Colonic mucosa (tissue), 4 donors: ENCODE results near the gene UBTD1. TPM values are rescaled to one million over a fixed set of nuclear protein-coding genes. Genes with fewer than 3 reads are reported as not detected.
A peak's percentile ranks its signal among the peaks of the same experiment; 100 is the strongest.

Experiments used
- DNase-seq: peaks from one replicate; pipeline ENCODE4 v3.0.0-alpha.2; 2020
- H3K27ac ChIP-seq: fragments of 200-600 bp; one replicate; pipeline ENCODE4 v1.8.0; 2021
- H3K27me3 ChIP-seq: fragments of 200-600 bp; one replicate; pipeline ENCODE4 v1.8.0; 2021
- H3K36me3 ChIP-seq: fragments of 200-600 bp; one replicate; pipeline ENCODE4 v1.8.0; 2021
- H3K4me1 ChIP-seq: fragments of 200-600 bp; one replicate; pipeline ENCODE4 v1.8.0; 2021; ENCODE audit warnings: mild to moderate bottlenecking
- H3K4me3 ChIP-seq: fragments of 200-600 bp; one replicate; pipeline ENCODE4 v1.8.0; 2021
- H3K9ac ChIP-seq, 2 donors: one replicate each; pipeline ENCODE4 v1.7.0; 2013; ENCODE audit warnings: control low read depth in 2 of 2, low read depth in 2 of 2, low read length in 2 of 2
- H3K9me3 ChIP-seq: fragments of 200-600 bp; one replicate; pipeline ENCODE4 v1.8.0; 2021
- intact Hi-C: fragments of 100-400 bp; cut with DNase I; formaldehyde crosslinking; loops from one replicate; pipeline ENCODE4 v1.14.1; 2022
- total RNA-seq, 2 donors: library from RNA; stranded (reverse); fragmentation: NEBNext Ultra II Directional in 1 of 2; extraction: Animal tissue kit (Norgen Biotek cat#: 25700) in 1 of 2; gene quantifications; one replicate each; pipeline ENCODE4 v1.2.1, GENCODE V29; 2021
- TF ChIP-seq, protein P1 (sequence below): fragments of 200-600 bp; IDR thresholded peaks from one replicate; pipeline ENCODE4 v1.8.0; 2022; ENCODE audit warnings: antibody characterized with exemption, mild to moderate bottlenecking
- donor health status: healthy.
- donor health status: DM: no; HTN: no; CAD: no.
- donor health status: DM: no; HTN: no; CAD: no.

The UBTD1 gene
- total RNA-seq, 2 donors from 2014 or later = 1.8 to 3.2 TPM

- Histone ChIP-seq H3K36me3 (no peaks in the 10 kb centered on the region), H3K4me1 (no peaks in the 10 kb centered on the region), H3K27me3 (no peaks in the 10 kb centered on the region), H3K9ac (no peak overlapping the region), H3K4me3 (no peak overlapping the region), H3K27ac (no peak overlapping the region), H3K9me3 (no peaks in the 10 kb centered on the region)
- TF ChIP-seq, protein P1, sequence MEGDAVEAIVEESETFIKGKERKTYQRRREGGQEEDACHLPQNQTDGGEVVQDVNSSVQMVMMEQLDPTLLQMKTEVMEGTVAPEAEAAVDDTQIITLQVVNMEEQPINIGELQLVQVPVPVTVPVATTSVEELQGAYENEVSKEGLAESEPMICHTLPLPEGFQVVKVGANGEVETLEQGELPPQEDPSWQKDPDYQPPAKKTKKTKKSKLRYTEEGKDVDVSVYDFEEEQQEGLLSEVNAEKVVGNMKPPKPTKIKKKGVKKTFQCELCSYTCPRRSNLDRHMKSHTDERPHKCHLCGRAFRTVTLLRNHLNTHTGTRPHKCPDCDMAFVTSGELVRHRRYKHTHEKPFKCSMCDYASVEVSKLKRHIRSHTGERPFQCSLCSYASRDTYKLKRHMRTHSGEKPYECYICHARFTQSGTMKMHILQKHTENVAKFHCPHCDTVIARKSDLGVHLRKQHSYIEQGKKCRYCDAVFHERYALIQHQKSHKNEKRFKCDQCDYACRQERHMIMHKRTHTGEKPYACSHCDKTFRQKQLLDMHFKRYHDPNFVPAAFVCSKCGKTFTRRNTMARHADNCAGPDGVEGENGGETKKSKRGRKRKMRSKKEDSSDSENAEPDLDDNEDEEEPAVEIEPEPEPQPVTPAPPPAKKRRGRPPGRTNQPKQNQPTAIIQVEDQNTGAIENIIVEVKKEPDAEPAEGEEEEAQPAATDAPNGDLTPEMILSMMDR = no peak
- intact Hi-C loops = no loop called here
- DNase-seq = no peak
Observed at GRCh38 chr10:97533888-97534287, 35.2 kb downstream of the UBTD1 start.

- Histone ChIP-seq H3K27me3 (no peaks in the 10 kb centered on the region), H3K4me1 (no peaks in the 10 kb centered on the region), H3K9ac (no peak overlapping the region), H3K9me3 (no peaks in the 10 kb centered on the region), H3K4me3 (no peak overlapping the region), H3K27ac (no peak overlapping the region), H3K36me3 (no peaks in the 10 kb centered on the region)
- no peak for DNase-seq
- TF ChIP-seq, protein P1 = peak; percentile 34
- intact Hi-C loops = no loop called here
Observed at GRCh38 chr10:97534746-97535367, 36.1 kb downstream of the UBTD1 start.

DNA sequence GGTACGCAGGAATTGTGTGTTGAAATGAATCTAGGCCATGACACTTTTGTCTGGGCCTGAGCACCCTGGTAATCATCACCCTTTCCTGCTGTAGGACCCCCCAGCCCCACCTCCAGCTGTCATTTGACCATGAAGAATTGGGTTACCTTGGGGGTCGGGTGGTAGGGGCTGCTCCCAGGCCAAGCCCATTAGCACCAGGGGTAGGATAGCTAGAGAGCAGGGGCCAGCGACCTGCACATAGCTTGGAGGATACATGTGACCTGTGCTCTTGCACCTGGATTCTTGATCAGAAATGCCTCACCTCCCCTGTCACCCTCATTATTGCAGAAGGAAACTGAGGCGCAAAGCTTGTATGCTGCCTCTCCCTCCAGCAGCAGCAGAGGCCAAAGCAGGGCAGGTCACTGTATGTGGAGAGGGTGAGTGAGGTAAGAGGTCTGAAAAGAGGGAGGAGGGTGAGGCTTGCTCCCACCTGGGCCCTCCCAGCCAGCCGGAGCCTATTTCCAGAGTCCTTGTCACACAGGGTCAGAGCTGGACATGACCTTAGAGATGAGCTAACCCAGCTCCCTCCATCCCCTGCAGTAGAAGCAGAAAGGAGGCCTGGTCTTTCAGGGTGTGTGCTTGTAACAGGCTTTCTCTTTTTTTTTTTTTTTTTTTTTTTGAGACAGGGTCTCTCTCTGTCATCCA, 38.6 kb downstream of the UBTD1 start:
- Histone ChIP-seq H3K9ac (no peak overlapping the region), H3K36me3 (no peaks in the 10 kb centered on the region), H3K9me3 (no peaks in the 10 kb centered on the region), H3K27me3 (no peaks in the 10 kb centered on the region), H3K4me1 (no peaks in the 10 kb centered on the region), H3K4me3 (no peak overlapping the region), H3K27ac (no peak overlapping the region)
- no peak for DNase-seq
- TF ChIP-seq, protein P1 = no peak
- intact Hi-C loops = no loop called here

DNA sequence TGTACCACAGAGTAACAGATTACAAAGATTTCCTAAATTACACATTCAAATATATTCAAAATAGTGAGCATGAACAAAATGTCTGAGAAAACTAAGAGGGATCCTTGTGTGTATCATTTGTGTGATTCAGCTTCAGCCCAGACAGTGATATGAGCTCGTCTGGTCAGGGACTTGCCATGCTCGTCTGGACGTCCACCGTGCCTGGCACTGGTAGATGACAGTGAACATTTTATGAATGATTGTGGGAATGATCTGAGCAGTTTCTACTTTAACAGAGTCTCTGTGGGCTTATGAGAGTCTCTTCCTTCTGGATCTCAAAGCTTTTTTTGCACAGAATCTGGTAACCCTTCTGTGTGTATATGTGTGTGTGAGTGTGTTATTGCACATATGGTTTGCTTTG, 39.7 kb downstream of the UBTD1 start:
- intact Hi-C loops = no loop called here
- Histone ChIP-seq H3K4me3 (no peak overlapping the region), H3K27ac (no peak overlapping the region), H3K36me3 (no peaks in the 10 kb centered on the region), H3K9me3 (no peaks in the 10 kb centered on the region), H3K4me1 (no peaks in the 10 kb centered on the region), H3K9ac (no peak overlapping the region), H3K27me3 (no peaks in the 10 kb centered on the region)
- DNase-seq = no peak
- TF ChIP-seq, protein P1 = no peak

GRCh38 chr10:97538839-97539238, 40.1 kb downstream of the UBTD1 start:
- DNase-seq = no peak
- Histone ChIP-seq H3K9me3 (no peaks in the 10 kb centered on the region), H3K36me3 (no peaks in the 10 kb centered on the region), H3K27me3 (no peaks in the 10 kb centered on the region), H3K4me3 (no peak overlapping the region), H3K4me1 (no peaks in the 10 kb centered on the region), H3K9ac (no peak overlapping the region), H3K27ac (no peak overlapping the region)
- intact Hi-C loops = no loop called here
- TF ChIP-seq, protein P1 = no peak
